HCT116 (cell line): Measurements from ENCODE around the gene CMA1. TPM values are rescaled to one million over a fixed set of nuclear protein-coding genes. Genes with fewer than 3 reads are reported as not detected.

ENCODE experiments used
- ATAC-seq: fragments of 200-7000 bp; cut with Tn5 transposase; 2 replicates; pipeline ENCODE4 v1.9.1; 2020; ENCODE audit warnings: mild to moderate bottlenecking, moderate library complexity
- BruUV-seq: library from RNA; stranded (reverse); fragments of 400-500 nt; replicated peaks from 2 replicates; lab custom pipeline; 2021; lab: Mats Ljungman, UMichigan
- CTCF ChIA-PET: fragments of 300-600 bp; sonication (Branson Sonifier 250); formaldehyde crosslinking; loops from one replicate; lab custom pipeline; 2021; ENCODE audit warnings: antibody characterized with exemption; lab: Charles Lee
- POLR2A ChIA-PET: fragments of 300-600, 350-600 bp; sonication (Branson Sonifier 250); formaldehyde crosslinking; loops from one replicate; lab custom pipeline; 2021; ENCODE audit warnings: antibody characterized with exemption; lab: Charles Lee
- RAD21 ChIA-PET, 2 experiments: fragments of 300-600 bp; sonication (Branson Sonifier 250); formaldehyde crosslinking; loops; one replicate each; lab custom pipeline; 2023; ENCODE audit warnings: low total read pairs in 2 of 2; ENCODE audit not compliant: uncharacterized antibody in 2 of 2, unreplicated experiment in 2 of 2, low non-redundant PET in 1 of 2; lab: Charles Lee
- DNase-seq: peaks from one replicate; pipeline ENCODE4 v3.0.0-alpha.2; 2010; ENCODE audit warnings: low read depth, low spot score
- H2AFZ ChIP-seq: fragments of 200-600 bp; shearing (Covaris generic), sonication (generic); 2 replicates; pipeline ENCODE4 v1.6.1; 2017; ENCODE audit warnings: low read depth, mixed run types, mixed read lengths, antibody characterized with exemption, low read length; ENCODE audit not compliant: poor library complexity, severe bottlenecking
- H3K27ac ChIP-seq: 2 replicates; pipeline ENCODE4 v1.5.1; 2012; ENCODE audit warnings: low read depth, low read length
- H3K27me3 ChIP-seq: fragments of 200-600 bp; sonication (generic); 2 replicates; pipeline ENCODE4 v1.6.1; 2016; ENCODE audit warnings: mixed run types, low read length, mixed read lengths; ENCODE audit not compliant: insufficient read depth
- H3K36me3 ChIP-seq, 2 experiments: fragments of 200-500 bp in 1 of 2; fragments of 200-600 bp in 1 of 2; sonication (Bioruptor generic) in 1 of 2; sonication (generic) in 1 of 2; 2 replicates each; pipeline versions ENCODE4 v1.5.1 to v1.6.1; 2014 to 2016; ENCODE audit warnings: low read length in 2 of 2, inconsistent platforms in 1 of 2, mixed read lengths in 1 of 2, mixed run types in 1 of 2; ENCODE audit not compliant: insufficient read depth in 2 of 2, control insufficient read depth in 1 of 2
- H3K4me1 ChIP-seq, 2 experiments: fragments of 200-600 bp in 1 of 2; sonication (generic) in 1 of 2; 2 replicates each; pipeline versions ENCODE4 v1.5.1 to v1.6.1; 2012 to 2017; ENCODE audit warnings: low read length in 2 of 2, inconsistent platforms in 1 of 2, mild to moderate bottlenecking in 1 of 2, mixed read lengths in 1 of 2, mixed run types in 1 of 2, moderate library complexity in 1 of 2; ENCODE audit not compliant: insufficient read depth in 2 of 2, control insufficient read depth in 1 of 2
- H3K4me2 ChIP-seq: fragments of 200-600 bp; sonication (generic); 2 replicates; pipeline ENCODE4 v1.6.1; 2017; ENCODE audit warnings: mixed run types, low read length, mixed read lengths
- H3K4me3 ChIP-seq, 2 experiments: fragments of 200-600 bp in 1 of 2; sonication (generic) in 1 of 2; replicated peaks in 1 of 2; 2 replicates each; pipeline ENCODE4 v1.5.1; 2011 to 2016; ENCODE audit warnings: low read length in 2 of 2, control low read depth in 1 of 2, low read depth in 1 of 2, mild to moderate bottlenecking in 1 of 2, mixed read lengths in 1 of 2, mixed run types in 1 of 2
- H3K79me2 ChIP-seq: fragments of 200-600 bp; sonication (generic); 2 replicates; pipeline ENCODE4 v1.6.1; 2017; ENCODE audit warnings: mild to moderate bottlenecking, mixed run types, low read length, moderate library complexity, mixed read lengths; ENCODE audit not compliant: insufficient read depth
- H3K9ac ChIP-seq: fragments of 200-600 bp; sonication (generic); 2 replicates; pipeline ENCODE4 v1.6.1; 2016; ENCODE audit warnings: low read length, mixed read lengths
- H3K9me2 ChIP-seq: fragments of 200-600 bp; sonication (generic), shearing (Covaris generic); 2 replicates; pipeline ENCODE4 v1.6.1; 2017; ENCODE audit warnings: mixed run types, mild to moderate bottlenecking, moderate library complexity; ENCODE audit not compliant: insufficient read depth
- H3K9me3 ChIP-seq, 2 experiments: fragments of 200-500 bp in 1 of 2; fragments of 200-600 bp in 1 of 2; sonication (Bioruptor generic) in 1 of 2; sonication (generic) in 1 of 2; 2 replicates each; pipeline ENCODE4 v1.6.1; 2014 to 2017; ENCODE audit warnings: low read length in 2 of 2, mixed read lengths in 2 of 2, inconsistent platforms in 1 of 2, low read depth in 1 of 2, mild to moderate bottlenecking in 1 of 2, mixed run types in 1 of 2, moderate library complexity in 1 of 2; ENCODE audit not compliant: control insufficient read depth in 1 of 2, insufficient read depth in 1 of 2
- H4K20me1 ChIP-seq: fragments of 200-600 bp; sonication (generic), shearing (Covaris generic); 2 replicates; pipeline ENCODE4 v1.6.1; 2017; ENCODE audit warnings: mixed run types, mild to moderate bottlenecking, moderate library complexity; ENCODE audit not compliant: insufficient read depth
- CBX3 ChIP-seq: IDR thresholded peaks from 2 replicates; pipeline ENCODE4 v1.6.1; 2012; ENCODE audit warnings: low read depth
- EGR1 ChIP-seq: IDR thresholded peaks from 2 replicates; pipeline ENCODE4 v1.6.1; 2012; ENCODE audit warnings: low read depth
- ELF1 ChIP-seq: IDR thresholded peaks from 2 replicates; pipeline ENCODE4 v1.6.1; 2012; ENCODE audit warnings: low read depth, borderline replicate concordance
- EZH2 ChIP-seq: fragments of 200-600 bp; sonication (generic); IDR thresholded peaks from 2 replicates; pipeline ENCODE4 v1.6.1; 2017; ENCODE audit warnings: antibody characterized with exemption, mixed run types
- EZH2phosphoT487 ChIP-seq: fragments of 200-600 bp; IDR thresholded peaks from 2 replicates; pipeline ENCODE4 v1.6.1; 2018; ENCODE audit warnings: antibody characterized with exemption, borderline replicate concordance
- FOSL1 ChIP-seq: IDR thresholded peaks from 2 replicates; pipeline ENCODE4 v1.6.1; 2012; ENCODE audit warnings: low read depth
- JUND ChIP-seq: IDR thresholded peaks from 2 replicates; pipeline ENCODE4 v1.6.1; 2012
- REST ChIP-seq: IDR thresholded peaks from 2 replicates; pipeline ENCODE4 v1.6.1; 2012; ENCODE audit warnings: low read depth
- SIN3A ChIP-seq: IDR thresholded peaks from 2 replicates; pipeline ENCODE4 v1.6.1; 2012; ENCODE audit warnings: low read depth
- SP1 ChIP-seq: IDR thresholded peaks from 2 replicates; pipeline ENCODE4 v1.6.1; 2012; ENCODE audit warnings: low read depth
- TCF7L2 ChIP-seq: IDR thresholded peaks from 2 replicates; pipeline ENCODE4 v1.7.0; 2011; ENCODE audit warnings: borderline replicate concordance, inconsistent platforms; ENCODE audit not compliant: insufficient read depth, insufficient read length; ENCODE audit errors: extremely low read depth
- ZBTB33 ChIP-seq: IDR thresholded peaks from 2 replicates; pipeline ENCODE4 v1.6.1; 2011; ENCODE audit warnings: mild to moderate bottlenecking, low read length, moderate library complexity; ENCODE audit not compliant: insufficient replicate concordance; ENCODE audit errors: extremely low read depth
- ZFX ChIP-seq: fragments of 450-650 bp; IDR thresholded peaks from 2 replicates; pipeline ENCODE4 v1.6.1; 2017
- ZNF274 ChIP-seq: fragments of 200-500 bp; sonication (Bioruptor generic); IDR thresholded peaks from 2 replicates; pipeline ENCODE4 v1.6.1; 2014; ENCODE audit warnings: mild to moderate bottlenecking, low read depth, low read length, inconsistent platforms
- intact Hi-C: fragments of 100-400 bp; cut with micrococcal nuclease; formaldehyde crosslinking; loops from 2 replicates; pipeline ENCODE4 v1.10.0; 2022
- total RNA-seq: library from RNA; stranded (reverse); gene quantifications from one replicate; pipeline ENCODE4 v1.2.1, GENCODE V29; 2021; ENCODE audit not compliant: unreplicated experiment

Gene CMA1
- total RNA-seq, 1 experiment from 2014 or later: not detected

- Histone ChIP-seq H3K4me3 (no peak overlapping the region), H3K4me1 (no peaks in the 10 kb centered on the region), H3K79me2 (no peaks in the 10 kb centered on the region), H3K4me2 (no peak overlapping the region), H3K9ac (no peak overlapping the region), H3K27ac (no peak overlapping the region), H4K20me1 (no peaks in the 10 kb centered on the region)
- POLR2A ChIA-PET: no interaction called here
- BruUV-seq: no TSS peak
- no peak for DNase-seq
- intact Hi-C loops: no loop called here
- TF ChIP-seq REST (no peak), ELF1 (no peak), ZNF274 (no peak), ZFX (no peak), TCF7L2 (no peak), EZH2phosphoT487 (no peak), SIN3A (no peak), FOSL1 (no peak), EGR1 (no peak), JUND (no peak), ZBTB33 (no peak), SP1 (no peak), EZH2 (no peak), CBX3 (no peak)
- TF ChIP-seq, all 23 proteins: peak for 0
- no peaks in the 10 kb centered on the region for H3K36me3 ChIP-seq
- no peaks in the 10 kb centered on the region for H3K9me2 ChIP-seq
- no peak for ATAC-seq
- no peaks in the 10 kb centered on the region; a peak in 1 of 4 replicates for H3K9me3 ChIP-seq
- ChIA-PET RAD21 (no interaction called here), CTCF (no interaction called here)
- H3K27me3 ChIP-seq: no peaks in the 10 kb centered on the region
- H2AFZ ChIP-seq: no peak overlapping the region
Measured at GRCh38 chr14:24456980-24457379, 51.1 kb downstream of the CMA1 start.

Other genes starting within 250 kb of the CMA1 start
- 5.6 TPM for gene TGM1, start 245.1 kb downstream of the CMA1 start, total RNA-seq
- gene RABGGTA, start 236.7 kb downstream of the CMA1 start, total RNA-seq: 40.8 TPM
- 34.7 TPM for gene DHRS1, start 208.5 kb downstream of the CMA1 start, total RNA-seq
- gene NOP9, start 208.4 kb downstream of the CMA1 start, total RNA-seq: 39.4 TPM
- gene CIDEB, start 200.3 kb downstream of the CMA1 start, total RNA-seq: 0.22 TPM
- gene LTB4R2, start 198.1 kb downstream of the CMA1 start, total RNA-seq: 15.4 TPM
- gene LTB4R, start 196.8 kb downstream of the CMA1 start, total RNA-seq: 14.8 TPM
- 0.86 TPM for gene ADCY4, start 173.2 kb downstream of the CMA1 start, total RNA-seq
- not detected for gene RIPK3, start 168.3 kb downstream of the CMA1 start, total RNA-seq
- gene NFATC4, start 140.1 kb downstream of the CMA1 start, total RNA-seq: 7.6 TPM
- gene NYNRIN, start 109.3 kb downstream of the CMA1 start, total RNA-seq: 0.27 TPM
- gene CBLN3, start 78.6 kb downstream of the CMA1 start, total RNA-seq: 2.0 TPM
- gene KHNYN, start 78.3 kb downstream of the CMA1 start, total RNA-seq: 50.1 TPM
- gene SDR39U1, start 65.5 kb downstream of the CMA1 start, total RNA-seq: 61.8 TPM
- not detected for gene CTSG, start 68.0 kb upstream of the CMA1 start, total RNA-seq
- gene GZMH, start 101.4 kb upstream of the CMA1 start, total RNA-seq: not detected
- 0.74 TPM for gene GZMB, start 125.9 kb upstream of the CMA1 start, total RNA-seq